ENCODE results near the gene PLOD3. TPM values are rescaled to one million over a fixed set of nuclear protein-coding genes. Genes with fewer than 3 reads are reported as not detected.
A peak's percentile ranks its signal among the peaks of the same experiment; 100 is the strongest.

PLOD3 gene
- total RNA-seq, 1 experiment from 2014 or later: 48.3 TPM

DNA sequence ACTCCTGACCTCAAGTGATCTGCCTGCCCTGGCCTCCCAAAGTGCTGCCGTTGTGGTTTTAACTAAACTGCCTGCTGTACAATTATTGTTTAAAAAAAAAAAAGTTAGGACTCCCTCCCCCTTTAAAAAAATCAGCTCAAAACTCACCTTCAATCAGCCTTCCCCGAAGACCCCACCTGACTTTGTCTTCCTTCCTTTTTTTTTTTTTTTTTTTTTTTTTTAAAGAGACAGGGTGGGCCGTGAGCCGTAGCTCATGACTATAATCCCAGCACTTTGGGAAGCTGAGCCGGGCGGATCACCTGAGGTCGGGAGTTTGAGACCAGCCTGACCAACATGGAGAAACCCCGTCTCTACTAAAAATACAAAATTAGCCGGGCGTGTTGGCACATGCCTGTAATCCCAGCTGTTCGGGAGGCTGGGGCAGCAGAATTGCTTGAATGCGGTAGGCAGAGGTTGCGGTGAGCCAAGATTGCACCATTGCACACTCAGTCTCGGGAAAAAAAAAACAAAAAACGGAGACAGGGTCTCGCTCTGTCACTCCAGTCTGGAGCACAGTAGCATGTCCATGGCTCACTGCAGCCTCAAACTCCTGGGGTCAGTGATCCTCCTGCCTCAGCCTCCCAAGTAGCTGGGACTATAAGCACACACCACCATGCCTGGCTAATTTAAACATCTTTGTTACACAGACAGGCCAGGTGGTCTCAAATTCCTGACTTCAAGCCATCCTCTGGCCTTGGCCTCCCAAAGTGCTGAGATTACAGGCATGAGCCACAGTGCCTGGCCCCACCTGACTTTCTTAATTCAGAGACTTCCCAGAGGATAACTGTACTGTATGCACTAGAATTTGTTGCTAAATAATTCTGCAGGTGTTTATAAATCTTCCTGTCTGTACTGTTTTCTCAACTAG lies 24.3 kb upstream of the PLOD3 start:
- no peaks in the 10 kb centered on the region for H3K9me3 Mint-ChIP-seq
- H3K27me3 Mint-ChIP-seq (ENCODE audit: low read depth): no peaks in the 10 kb centered on the region
- CTCF ChIA-PET: interaction anchor here (1.5 kb wide), 1 partner anchor 24 kb away, joined by 5 read pairs; the partner anchor contains the start of genes PLOD3 and ZNHIT1
- H3K27ac Mint-ChIP-seq: 0 out of 2 replicates have a peak overlapping the region, but pooled peaks have one; percentile 15
- H3K4me1 Mint-ChIP-seq: peaks cover 31% of the 10 kb centered on the region
- ATAC-seq (no peak), DNase-seq (ENCODE audit: low spot score) (no peak)
- POLR2A ChIA-PET: interaction anchor here (0.6 to 0.7 kb wide), 2 partner anchors 62 to 435 kb away, joined by 3 to 7 read pairs; no protein-coding TSS in a partner anchor
- no peak overlapping the region; the same call in 1 of the 2 replicates for H3K4me3 Mint-ChIP-seq
- peaks cover 10% of the 10 kb centered on the region; the same call in 1 of the 2 replicates for H3K36me3 Mint-ChIP-seq
- TF ChIP-seq ETV6 (CRISPR knock-in tag; IDR thresholded peaks at IDR 0.05) (no peak), FOXJ3 (CRISPR knock-in tag; IDR thresholded peaks at IDR 0.05; ENCODE audit: borderline replicate concordance) (no peak), NR1H2 (CRISPR knock-in tag; IDR thresholded peaks at IDR 0.05) (no peak), ZNF317 (CRISPR knock-in tag; IDR thresholded peaks at IDR 0.05; ENCODE audit: borderline replicate concordance, low read depth) (no peak), GRHL2 (CRISPR knock-in tag; IDR thresholded peaks at IDR 0.05; ENCODE audit: insufficient replicate concordance, severe bottlenecking) (no peak), SP1 (CRISPR knock-in tag; conservative IDR thresholded peaks at IDR 0.05) (no peak)
- TF ChIP-seq, protein P1, sequence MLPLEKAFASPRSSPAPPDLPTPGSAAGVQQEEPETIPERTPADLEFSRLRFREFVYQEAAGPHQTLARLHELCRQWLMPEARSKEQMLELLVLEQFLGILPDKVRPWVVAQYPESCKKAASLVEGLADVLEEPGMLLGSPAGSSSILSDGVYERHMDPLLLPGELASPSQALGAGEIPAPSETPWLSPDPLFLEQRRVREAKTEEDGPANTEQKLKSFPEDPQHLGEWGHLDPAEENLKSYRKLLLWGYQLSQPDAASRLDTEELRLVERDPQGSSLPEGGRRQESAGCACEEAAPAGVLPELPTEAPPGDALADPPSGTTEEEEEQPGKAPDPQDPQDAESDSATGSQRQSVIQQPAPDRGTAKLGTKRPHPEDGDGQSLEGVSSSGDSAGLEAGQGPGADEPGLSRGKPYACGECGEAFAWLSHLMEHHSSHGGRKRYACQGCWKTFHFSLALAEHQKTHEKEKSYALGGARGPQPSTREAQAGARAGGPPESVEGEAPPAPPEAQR (CRISPR knock-in tag; IDR thresholded peaks at IDR 0.05): no peak
- TF ChIP-seq, protein P2, sequence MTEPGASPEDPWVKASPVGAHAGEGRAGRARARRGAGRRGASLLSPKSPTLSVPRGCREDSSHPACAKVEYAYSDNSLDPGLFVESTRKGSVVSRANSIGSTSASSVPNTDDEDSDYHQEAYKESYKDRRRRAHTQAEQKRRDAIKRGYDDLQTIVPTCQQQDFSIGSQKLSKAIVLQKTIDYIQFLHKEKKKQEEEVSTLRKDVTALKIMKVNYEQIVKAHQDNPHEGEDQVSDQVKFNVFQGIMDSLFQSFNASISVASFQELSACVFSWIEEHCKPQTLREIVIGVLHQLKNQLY (CRISPR knock-in tag; IDR thresholded peaks at IDR 0.05): no peak
- TF ChIP-seq, protein P3, sequence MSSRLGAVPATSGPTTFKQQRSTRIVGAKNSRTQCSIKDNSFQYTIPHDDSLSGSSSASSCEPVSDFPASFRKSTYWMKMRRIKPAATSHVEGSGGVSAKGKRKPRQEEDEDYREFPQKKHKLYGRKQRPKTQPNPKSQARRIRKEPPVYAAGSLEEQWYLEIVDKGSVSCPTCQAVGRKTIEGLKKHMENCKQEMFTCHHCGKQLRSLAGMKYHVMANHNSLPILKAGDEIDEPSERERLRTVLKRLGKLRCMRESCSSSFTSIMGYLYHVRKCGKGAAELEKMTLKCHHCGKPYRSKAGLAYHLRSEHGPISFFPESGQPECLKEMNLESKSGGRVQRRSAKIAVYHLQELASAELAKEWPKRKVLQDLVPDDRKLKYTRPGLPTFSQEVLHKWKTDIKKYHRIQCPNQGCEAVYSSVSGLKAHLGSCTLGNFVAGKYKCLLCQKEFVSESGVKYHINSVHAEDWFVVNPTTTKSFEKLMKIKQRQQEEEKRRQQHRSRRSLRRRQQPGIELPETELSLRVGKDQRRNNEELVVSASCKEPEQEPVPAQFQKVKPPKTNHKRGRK (CRISPR knock-in tag; IDR thresholded peaks at IDR 0.05; ENCODE audit: borderline replicate concordance): no peak
- TF ChIP-seq, protein P4, sequence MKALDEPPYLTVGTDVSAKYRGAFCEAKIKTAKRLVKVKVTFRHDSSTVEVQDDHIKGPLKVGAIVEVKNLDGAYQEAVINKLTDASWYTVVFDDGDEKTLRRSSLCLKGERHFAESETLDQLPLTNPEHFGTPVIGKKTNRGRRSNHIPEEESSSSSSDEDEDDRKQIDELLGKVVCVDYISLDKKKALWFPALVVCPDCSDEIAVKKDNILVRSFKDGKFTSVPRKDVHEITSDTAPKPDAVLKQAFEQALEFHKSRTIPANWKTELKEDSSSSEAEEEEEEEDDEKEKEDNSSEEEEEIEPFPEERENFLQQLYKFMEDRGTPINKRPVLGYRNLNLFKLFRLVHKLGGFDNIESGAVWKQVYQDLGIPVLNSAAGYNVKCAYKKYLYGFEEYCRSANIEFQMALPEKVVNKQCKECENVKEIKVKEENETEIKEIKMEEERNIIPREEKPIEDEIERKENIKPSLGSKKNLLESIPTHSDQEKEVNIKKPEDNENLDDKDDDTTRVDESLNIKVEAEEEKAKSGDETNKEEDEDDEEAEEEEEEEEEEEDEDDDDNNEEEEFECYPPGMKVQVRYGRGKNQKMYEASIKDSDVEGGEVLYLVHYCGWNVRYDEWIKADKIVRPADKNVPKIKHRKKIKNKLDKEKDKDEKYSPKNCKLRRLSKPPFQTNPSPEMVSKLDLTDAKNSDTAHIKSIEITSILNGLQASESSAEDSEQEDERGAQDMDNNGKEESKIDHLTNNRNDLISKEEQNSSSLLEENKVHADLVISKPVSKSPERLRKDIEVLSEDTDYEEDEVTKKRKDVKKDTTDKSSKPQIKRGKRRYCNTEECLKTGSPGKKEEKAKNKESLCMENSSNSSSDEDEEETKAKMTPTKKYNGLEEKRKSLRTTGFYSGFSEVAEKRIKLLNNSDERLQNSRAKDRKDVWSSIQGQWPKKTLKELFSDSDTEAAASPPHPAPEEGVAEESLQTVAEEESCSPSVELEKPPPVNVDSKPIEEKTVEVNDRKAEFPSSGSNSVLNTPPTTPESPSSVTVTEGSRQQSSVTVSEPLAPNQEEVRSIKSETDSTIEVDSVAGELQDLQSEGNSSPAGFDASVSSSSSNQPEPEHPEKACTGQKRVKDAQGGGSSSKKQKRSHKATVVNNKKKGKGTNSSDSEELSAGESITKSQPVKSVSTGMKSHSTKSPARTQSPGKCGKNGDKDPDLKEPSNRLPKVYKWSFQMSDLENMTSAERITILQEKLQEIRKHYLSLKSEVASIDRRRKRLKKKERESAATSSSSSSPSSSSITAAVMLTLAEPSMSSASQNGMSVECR (CRISPR knock-in tag; IDR thresholded peaks at IDR 0.05; ENCODE audit: borderline replicate concordance): no peak
- TF ChIP-seq, protein P5, sequence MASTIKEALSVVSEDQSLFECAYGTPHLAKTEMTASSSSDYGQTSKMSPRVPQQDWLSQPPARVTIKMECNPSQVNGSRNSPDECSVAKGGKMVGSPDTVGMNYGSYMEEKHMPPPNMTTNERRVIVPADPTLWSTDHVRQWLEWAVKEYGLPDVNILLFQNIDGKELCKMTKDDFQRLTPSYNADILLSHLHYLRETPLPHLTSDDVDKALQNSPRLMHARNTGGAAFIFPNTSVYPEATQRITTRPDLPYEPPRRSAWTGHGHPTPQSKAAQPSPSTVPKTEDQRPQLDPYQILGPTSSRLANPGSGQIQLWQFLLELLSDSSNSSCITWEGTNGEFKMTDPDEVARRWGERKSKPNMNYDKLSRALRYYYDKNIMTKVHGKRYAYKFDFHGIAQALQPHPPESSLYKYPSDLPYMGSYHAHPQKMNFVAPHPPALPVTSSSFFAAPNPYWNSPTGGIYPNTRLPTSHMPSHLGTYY (CRISPR knock-in tag; IDR thresholded peaks at IDR 0.05): no peak
- TF ChIP-seq, protein P6, sequence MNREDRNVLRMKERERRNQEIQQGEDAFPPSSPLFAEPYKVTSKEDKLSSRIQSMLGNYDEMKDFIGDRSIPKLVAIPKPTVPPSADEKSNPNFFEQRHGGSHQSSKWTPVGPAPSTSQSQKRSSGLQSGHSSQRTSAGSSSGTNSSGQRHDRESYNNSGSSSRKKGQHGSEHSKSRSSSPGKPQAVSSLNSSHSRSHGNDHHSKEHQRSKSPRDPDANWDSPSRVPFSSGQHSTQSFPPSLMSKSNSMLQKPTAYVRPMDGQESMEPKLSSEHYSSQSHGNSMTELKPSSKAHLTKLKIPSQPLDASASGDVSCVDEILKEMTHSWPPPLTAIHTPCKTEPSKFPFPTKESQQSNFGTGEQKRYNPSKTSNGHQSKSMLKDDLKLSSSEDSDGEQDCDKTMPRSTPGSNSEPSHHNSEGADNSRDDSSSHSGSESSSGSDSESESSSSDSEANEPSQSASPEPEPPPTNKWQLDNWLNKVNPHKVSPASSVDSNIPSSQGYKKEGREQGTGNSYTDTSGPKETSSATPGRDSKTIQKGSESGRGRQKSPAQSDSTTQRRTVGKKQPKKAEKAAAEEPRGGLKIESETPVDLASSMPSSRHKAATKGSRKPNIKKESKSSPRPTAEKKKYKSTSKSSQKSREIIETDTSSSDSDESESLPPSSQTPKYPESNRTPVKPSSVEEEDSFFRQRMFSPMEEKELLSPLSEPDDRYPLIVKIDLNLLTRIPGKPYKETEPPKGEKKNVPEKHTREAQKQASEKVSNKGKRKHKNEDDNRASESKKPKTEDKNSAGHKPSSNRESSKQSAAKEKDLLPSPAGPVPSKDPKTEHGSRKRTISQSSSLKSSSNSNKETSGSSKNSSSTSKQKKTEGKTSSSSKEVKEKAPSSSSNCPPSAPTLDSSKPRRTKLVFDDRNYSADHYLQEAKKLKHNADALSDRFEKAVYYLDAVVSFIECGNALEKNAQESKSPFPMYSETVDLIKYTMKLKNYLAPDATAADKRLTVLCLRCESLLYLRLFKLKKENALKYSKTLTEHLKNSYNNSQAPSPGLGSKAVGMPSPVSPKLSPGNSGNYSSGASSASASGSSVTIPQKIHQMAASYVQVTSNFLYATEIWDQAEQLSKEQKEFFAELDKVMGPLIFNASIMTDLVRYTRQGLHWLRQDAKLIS (CRISPR knock-in tag; IDR thresholded peaks at IDR 0.05; ENCODE audit: borderline replicate concordance): no peak
- TF ChIP-seq, protein P7, sequence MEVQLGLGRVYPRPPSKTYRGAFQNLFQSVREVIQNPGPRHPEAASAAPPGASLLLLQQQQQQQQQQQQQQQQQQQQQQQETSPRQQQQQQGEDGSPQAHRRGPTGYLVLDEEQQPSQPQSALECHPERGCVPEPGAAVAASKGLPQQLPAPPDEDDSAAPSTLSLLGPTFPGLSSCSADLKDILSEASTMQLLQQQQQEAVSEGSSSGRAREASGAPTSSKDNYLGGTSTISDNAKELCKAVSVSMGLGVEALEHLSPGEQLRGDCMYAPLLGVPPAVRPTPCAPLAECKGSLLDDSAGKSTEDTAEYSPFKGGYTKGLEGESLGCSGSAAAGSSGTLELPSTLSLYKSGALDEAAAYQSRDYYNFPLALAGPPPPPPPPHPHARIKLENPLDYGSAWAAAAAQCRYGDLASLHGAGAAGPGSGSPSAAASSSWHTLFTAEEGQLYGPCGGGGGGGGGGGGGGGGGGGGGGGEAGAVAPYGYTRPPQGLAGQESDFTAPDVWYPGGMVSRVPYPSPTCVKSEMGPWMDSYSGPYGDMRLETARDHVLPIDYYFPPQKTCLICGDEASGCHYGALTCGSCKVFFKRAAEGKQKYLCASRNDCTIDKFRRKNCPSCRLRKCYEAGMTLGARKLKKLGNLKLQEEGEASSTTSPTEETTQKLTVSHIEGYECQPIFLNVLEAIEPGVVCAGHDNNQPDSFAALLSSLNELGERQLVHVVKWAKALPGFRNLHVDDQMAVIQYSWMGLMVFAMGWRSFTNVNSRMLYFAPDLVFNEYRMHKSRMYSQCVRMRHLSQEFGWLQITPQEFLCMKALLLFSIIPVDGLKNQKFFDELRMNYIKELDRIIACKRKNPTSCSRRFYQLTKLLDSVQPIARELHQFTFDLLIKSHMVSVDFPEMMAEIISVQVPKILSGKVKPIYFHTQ (CRISPR knock-in tag; IDR thresholded peaks at IDR 0.05): no peak
- TF ChIP-seq, protein P8, sequence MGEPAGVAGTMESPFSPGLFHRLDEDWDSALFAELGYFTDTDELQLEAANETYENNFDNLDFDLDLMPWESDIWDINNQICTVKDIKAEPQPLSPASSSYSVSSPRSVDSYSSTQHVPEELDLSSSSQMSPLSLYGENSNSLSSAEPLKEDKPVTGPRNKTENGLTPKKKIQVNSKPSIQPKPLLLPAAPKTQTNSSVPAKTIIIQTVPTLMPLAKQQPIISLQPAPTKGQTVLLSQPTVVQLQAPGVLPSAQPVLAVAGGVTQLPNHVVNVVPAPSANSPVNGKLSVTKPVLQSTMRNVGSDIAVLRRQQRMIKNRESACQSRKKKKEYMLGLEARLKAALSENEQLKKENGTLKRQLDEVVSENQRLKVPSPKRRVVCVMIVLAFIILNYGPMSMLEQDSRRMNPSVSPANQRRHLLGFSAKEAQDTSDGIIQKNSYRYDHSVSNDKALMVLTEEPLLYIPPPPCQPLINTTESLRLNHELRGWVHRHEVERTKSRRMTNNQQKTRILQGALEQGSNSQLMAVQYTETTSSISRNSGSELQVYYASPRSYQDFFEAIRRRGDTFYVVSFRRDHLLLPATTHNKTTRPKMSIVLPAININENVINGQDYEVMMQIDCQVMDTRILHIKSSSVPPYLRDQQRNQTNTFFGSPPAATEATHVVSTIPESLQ (CRISPR knock-in tag; IDR thresholded peaks at IDR 0.05): no peak

Data from WTC11 (cell line).